Loucy (cell line): ENCODE measurements around the gene MDFI.

Experiments used
- EZH2phosphoT487 ChIP-seq: fragments of 200-600 bp; IDR thresholded peaks from 2 replicates; pipeline ENCODE4 v1.6.1; 2018; ENCODE audit warnings: antibody characterized with exemption, mild to moderate bottlenecking, moderate library complexity, borderline replicate concordance
- TF ChIP-seq, protein P1 (sequence below): fragments of 200-600 bp; sonication (generic); conservative IDR thresholded peaks from 2 replicates; pipeline ENCODE4 v1.5.1; 2014; ENCODE audit warnings: mild to moderate bottlenecking, antibody characterized with exemption, low read length

DNA sequence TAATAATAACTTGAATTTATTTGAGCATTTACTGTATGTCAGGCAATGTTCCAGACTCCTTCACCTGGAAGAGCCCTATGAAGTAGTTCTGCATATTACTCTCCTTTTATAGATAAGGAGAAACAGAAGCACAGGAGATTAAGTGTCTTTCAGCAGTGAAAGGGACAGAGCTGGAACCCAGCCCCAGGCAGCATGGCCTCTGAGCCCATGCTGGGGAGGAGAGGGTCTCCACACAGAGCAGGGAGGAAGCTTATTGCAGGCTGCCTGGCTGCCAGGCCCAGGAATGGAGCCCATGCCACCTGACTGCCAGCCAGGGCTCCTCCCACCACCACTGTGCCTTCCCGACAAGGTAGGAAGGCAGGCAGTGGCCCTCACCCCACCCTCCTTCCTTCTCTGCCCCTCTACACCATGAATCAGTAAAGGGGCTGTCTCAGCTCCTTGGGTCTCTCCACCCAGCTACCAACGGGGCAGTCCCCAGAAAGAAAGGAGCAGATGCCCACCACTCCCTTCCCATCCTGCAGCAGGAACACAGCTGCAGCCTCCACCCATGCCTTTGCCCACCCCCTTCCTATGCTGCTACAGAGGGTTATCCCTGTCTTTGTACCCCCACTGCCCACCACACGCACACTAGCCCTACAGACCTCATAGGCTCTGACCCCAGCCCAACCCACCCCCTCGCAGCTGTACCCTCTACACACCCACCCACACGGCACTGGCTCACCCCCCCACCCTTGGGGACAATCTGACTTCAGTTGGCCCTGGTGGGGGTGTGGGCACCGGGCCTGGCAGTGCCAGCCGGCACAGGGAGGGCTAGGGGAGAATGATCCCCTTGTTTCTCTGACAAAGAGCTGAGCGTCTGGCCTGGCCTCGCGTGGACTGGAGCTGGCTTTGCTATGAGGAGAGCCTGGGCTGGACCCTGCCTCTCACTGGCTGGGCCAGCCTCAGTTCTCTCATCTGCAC is 55.3 kb downstream of the MDFI start:
- TF ChIP-seq, protein P1, sequence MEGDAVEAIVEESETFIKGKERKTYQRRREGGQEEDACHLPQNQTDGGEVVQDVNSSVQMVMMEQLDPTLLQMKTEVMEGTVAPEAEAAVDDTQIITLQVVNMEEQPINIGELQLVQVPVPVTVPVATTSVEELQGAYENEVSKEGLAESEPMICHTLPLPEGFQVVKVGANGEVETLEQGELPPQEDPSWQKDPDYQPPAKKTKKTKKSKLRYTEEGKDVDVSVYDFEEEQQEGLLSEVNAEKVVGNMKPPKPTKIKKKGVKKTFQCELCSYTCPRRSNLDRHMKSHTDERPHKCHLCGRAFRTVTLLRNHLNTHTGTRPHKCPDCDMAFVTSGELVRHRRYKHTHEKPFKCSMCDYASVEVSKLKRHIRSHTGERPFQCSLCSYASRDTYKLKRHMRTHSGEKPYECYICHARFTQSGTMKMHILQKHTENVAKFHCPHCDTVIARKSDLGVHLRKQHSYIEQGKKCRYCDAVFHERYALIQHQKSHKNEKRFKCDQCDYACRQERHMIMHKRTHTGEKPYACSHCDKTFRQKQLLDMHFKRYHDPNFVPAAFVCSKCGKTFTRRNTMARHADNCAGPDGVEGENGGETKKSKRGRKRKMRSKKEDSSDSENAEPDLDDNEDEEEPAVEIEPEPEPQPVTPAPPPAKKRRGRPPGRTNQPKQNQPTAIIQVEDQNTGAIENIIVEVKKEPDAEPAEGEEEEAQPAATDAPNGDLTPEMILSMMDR = no peak
- TF ChIP-seq EZH2phosphoT487 = no peak
